Measurements from ENCODE around the gene PELI1.
"Not testable (repeated sequence)": the region's sequence is repeated elsewhere in the genome, so short reads cannot be mapped to it uniquely, and the experiment has no call there.

PELI1 gene

DNA sequence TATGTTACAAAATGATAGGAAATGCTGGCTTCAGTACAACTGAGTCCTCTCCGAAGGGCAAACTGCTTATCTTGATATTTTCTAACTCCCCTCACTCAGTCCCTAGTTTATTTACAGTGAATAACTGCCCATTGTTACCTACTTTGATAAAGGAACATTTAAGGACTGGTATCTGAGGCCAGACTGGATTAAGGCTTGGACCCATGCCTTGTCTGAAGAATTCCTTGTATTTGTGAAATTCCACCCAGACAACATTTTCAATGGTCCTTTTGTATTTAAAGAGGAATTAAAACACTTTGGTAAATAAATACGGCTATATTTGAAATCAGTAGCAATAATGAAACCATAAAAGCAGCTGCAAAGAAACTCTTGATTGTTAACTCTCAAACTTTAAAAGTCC is 58.3 kb downstream of the PELI1 start:
- no peak for DNase-seq (ENCODE audit: low read depth)

DNA sequence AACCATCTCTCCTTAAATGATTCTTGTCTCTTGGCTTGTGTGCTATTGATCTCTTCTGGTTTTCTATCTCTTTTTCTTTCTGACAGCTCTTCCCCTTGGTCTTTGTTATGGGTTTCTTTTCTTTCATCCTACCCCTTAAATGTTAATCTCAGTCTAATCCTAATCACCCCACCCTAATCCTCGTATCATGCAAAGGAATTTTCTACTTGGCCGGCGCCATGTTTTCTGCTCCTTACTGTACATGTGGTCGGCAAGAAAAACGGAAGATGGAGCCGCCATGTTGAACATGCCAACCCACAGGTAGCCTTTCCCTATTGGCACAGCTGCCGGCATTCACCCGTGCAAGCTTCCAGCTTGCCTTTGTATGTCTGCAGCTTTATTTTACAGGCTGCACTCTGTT is 63.2 kb downstream of the PELI1 start:
- DNase-seq (ENCODE audit: low read depth), result no peak

DNA sequence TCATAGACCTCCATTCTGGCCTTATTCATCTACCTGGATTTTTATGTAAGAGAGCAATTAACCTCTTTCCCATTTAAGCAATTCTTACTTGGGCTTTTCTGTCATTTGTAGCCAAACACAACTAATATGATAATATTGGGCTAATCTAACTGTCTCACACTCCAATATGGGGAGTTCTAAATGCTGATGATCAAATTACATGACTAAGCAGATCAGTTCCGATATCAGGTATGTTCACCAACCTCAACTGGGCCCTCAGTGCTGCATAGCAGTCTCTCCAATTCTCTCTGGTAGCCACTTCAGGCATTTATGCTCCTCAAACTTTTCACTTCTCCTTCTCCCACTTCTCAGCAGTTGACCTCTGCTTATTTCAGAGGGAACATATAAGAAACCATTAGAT is 64.0 kb downstream of the PELI1 start:
- DNase-seq (ENCODE audit: low read depth), result no peak

DNA sequence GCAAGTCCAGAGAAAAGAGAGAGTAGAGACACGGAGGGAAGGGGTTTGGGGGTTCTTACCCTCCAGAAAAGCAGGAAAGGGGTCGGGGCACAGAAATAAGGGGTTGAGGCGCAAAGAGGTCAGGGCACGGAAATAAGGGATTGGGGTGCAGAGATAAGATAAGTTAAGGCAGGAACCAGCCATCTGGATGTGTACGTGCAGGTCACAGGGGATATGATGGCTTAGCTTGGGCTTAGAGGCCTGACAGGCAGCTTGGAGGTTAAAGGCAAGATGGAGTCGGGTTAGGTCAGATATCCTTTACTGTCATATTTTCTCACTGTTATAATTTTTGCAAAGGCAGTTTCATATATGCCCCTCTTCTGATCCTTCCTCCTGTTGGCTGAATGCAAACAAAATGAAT is 64.5 kb downstream of the PELI1 start:
- DNase-seq (ENCODE audit: low read depth), result not testable (repeated sequence)

DNA sequence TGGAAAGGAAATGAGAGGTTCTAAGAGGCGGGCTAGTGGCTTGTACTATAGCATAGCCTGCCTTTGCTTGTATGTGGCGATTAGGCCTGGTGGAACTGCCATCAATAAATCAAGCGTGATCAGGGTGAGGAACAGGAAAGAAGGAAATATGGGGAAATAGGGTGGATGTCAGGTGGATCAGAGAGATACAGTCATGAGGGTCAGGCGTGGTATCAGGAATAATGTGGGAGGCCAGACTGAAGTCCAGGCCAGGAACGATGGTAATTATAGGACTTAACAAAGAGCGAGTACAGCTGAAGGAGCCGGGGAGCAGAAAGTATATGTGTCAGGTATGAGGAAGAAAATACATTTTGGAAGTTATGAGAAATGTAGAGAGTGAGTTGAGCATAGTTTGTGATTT is 67.4 kb downstream of the PELI1 start:
- DNase-seq (ENCODE audit: low read depth), result not testable (repeated sequence)

DNA sequence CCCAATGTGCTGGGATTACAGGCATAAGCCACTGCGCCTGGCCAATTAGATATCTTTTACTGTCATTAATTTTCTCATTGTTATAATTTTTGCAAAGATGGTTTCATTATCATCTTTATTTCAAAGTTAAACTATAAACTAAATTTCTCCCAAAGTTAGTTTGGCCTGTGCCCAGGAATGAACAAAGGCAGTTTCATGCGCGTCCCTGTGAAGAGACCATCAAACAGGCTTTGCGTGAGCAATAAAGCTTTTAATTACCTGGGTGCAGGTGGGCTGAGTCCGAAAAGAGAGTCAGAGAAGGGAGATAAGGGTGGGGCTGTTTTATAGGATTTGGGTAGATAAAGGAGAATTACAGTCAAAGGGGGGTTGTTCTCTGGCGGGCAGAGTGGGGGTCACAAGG is 69.6 kb downstream of the PELI1 start:
- DNase-seq (ENCODE audit: low read depth), result not testable (repeated sequence)

DNA sequence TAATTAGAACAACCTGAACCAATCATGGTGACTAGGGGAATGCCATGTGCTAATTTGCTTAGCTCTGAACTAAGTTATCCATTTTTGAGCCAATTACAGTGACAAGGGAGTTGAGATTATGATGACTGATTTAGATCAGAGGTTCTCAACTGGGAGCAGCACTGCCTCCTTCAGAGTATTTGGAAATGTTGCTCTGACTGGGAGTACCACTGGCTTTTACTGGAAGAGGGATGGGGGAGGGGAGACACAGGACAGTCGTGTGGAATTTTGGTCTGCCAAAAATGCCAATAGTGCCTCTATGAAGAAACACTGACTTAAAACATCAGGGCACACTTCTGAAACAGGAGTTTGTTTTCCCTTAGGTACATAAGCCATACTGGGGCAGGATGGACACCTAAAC is 76.9 kb downstream of the PELI1 start:
- DNase-seq (ENCODE audit: low read depth), result no peak

DNA sequence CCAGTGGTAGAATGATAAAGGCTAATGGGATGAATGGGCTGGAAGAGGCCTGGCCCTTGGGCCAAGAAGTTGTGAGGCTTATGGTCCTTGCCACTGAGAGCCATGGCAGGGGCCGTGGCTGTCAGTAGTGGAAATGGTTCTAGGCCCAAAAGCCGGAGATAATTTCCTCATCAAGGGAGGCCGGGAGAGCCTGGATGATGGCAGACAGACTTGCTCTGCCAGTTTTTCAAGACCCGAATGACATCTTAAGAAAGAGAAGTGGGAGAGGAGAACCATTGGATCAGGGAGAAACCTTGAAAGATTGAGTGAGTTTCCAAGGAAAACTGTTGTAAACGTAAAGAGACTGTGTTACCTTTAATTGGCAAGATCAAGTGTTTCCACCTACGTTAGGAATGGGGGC is 78.7 kb downstream of the PELI1 start:
- no peak for DNase-seq (ENCODE audit: low read depth)

DNA sequence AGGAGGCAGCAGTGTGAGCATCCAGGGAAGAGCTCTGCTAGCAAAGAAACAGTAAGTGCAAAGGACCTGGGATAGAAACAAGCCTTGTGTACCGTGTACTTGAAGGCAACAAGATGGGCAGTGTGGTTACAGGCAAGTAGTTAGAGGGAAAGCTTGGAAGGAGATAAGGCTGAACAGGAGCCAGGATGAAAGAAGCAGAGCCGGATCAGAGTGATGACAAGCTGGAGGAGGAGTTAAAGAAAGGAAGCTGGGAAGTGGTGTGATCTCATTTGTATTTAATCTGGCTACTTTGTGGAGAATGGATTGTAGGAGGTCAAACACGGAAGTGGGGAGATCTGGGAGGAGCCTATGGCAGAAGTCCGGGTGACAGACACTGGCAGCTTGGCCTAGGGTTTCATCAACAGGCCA is 80.3 kb downstream of the PELI1 start:
- DNase-seq (ENCODE audit: low read depth), result no peak

DNA sequence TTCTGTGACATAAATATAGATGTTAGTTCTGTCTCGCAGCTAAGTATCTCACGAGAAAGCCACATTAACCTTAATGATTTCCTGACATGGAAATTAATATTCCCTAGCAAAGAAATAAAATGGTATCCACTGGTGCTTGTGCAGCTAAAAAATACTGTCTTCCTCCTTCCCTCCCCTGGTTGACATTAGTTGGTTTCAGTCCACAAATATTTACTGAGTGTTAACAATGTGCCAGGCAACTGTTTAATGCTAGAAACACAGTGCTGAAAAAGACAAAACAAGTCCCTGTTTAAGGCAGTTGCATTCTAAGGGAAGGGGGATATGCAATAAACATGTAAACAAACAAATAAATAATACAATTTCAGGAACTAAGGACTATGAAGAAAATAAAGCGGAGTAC is 80.8 kb downstream of the PELI1 start:
- DNase-seq (ENCODE audit: low read depth), result no peak

DNA sequence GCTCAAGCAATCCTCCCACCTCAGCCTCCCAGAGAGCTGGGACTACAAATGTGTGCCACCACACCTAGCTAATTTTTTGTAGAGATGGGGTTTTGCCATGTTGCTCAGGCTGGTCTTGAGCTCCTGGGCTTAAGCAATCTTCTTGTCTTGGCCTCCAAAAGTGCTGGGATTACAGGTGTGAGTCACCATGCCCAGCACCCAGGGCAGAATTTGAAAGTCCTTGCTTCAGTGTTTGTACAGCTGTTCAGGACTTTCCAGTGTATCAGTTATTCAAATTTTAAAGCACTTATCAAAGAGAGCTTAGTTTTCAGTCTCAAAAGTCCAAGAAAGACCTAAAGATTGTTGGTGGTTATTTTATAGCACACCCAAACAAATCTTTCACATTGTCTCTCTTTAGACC is 81.4 kb downstream of the PELI1 start:
- DNase-seq (ENCODE audit: low read depth), result no peak

DNA sequence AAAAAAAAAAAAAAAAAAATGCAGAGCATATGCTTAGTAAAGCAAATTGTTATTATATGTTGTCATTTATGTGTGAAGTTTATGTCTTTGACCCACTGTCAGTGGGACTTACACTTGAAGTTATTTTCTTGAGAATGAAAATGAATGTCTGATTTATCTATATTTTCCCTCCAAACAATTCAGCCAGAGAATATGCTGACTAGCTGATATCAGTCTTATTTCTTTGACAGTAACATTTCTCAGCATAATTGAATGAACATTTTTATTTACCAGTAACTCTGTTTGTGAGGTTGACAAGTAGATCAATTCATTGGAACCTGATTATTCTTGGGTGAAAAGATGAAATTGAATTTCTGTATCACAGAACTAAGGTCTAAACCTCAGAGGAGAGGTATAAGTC is 85.0 kb downstream of the PELI1 start:
- DNase-seq (ENCODE audit: low read depth), result no peak

DNA sequence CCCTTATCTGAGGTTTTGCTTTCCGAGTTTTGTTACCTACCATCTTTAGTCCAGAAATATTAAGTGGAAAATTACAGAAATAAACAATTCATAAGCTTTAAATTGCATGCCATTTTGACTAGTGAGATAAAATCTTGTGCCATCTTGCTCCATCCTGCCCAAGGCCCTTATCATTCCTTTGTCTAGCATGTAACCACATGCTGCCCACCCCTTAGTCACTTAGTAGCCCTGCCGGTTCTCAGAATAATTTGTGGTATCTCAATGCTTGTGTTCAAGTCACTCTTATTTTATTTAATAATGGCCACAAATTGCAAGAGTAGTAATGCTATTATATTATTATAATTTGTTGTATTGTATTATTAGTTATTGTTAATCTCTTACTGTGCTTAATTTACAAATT is 88.2 kb downstream of the PELI1 start:
- DNase-seq (ENCODE audit: low read depth), result no peak

DNA sequence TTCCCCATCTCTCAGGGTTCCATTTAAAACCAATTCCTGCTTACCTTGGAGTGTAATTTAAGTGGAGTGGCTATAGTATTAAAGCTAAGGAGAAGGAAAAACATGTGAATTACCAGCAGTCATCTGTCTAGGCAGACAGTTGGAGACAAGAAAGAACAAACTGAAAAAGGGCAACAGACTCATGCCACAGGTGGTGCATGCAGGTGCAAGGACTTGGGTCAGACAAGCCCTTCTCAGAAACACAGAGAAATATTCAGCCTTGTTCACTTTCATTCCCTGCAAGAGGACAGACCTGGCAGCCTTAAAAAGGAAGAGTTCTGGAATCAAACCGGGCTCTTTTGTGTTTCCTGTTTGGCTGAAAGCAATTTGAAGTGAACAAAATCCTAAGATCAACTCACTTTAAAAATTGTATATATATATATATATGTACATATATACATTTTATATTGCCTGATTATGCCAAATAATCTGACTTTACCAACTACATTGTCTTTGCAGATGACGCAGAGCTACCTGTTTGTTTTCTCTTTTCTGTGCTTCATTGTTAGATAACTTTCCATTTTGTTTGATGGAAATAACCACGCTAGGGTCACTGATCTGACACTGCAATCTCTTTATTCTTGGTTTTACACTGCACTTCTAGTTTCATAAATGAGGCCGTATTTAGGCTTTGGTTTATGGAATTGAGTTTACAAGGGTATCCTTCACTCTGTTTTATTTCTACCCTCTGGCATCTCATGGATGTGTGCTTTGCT is 89.9 kb downstream of the PELI1 start:
- DNase-seq (ENCODE audit: low read depth), result no peak

DNA sequence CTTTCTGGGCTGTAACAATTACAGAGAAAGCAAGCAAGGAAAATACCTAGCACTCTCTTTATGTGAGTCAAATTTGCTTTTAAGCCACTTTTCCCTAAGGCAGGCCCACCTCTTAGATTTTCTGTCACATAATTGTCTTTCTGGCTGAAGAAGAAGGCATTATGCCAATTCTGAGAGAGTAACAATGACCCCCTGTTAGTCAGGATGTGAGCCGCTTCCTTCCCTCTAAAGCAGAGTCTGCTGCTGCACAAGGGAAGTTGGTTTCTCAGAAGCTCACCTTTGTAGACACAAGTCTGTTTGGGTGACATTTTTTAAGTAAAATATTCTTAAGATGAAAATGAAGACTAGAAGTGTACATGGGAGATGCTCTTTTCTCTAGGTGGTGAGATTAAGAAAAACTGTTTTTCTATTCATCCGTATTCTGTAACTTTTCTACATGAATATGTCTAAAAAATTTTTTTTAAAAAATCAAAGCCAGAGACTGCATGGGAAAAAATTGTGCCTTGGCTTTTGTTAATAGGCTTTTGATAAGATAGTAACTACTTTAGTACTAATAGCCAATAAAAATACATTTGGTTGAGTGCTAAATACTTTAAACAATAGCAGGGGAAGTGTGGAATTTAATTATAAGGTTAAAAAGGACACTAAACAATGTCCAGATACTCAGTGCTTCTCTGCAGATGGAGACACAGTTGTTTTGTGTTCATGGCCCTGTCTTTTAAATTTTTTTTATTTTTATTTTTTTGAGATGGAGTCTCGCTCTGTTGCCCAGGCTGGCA is 91.6 kb downstream of the PELI1 start:
- no peak for DNase-seq (ENCODE audit: low read depth)

DNA sequence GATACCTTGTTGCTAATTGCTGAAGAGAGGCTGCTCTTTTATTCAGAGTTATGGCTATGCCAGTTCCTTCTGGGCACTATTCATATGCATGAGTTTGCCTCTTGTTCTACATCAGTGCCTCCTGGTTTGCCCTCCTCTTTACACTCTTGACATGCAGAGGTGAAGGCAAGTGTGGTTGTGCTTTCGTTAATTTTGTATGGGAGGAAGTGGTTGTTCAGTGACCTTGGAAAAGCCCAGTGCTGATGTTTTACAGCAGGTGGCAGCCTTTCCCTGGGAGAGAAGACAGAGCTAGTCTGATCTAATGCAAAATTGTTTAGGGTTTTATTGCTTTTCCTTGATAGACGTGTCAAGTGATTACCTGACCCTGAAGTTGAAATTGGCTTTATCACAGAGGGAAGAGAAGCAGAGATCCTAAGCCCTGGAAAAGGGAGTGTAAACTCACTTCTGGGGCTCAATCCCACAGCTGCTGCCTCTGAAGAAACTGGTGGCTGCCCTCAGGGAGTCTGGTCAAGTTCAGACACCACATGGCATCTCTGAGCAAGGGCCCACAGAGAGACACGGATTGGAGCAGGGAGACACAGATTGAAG is 94.5 kb downstream of the PELI1 start:
- no peak for DNase-seq (ENCODE audit: low read depth)

DNA sequence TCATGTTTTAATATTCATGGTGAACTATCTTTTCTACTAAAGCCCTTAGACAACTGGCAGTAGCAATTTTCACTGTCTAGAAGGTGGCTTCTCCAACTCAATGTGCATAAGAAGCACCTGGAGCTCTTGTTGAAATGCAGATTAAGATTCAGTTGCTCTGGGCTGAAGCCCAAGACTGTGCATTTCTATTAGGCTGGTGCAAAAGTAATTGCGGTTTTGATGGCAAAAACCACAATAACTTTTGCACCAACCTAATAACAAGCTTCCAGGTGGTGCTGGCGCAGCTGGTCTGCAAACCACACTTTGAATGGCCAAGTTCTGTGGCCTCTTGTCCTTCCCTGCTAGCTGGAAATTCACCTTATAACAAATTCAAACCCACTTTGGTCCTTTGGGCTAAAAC is 98.3 kb downstream of the PELI1 start:
- DNase-seq (ENCODE audit: low read depth), result no peak

Data from stimulated activated CD8-positive, alpha-beta memory T cell treated with anti-CD3 and anti-CD28 coated beads, Interleukin-15, amount 100 ng/mL, for 24 hours (primary cell).